Heart left ventricle (tissue), 13 donors: ENCODE data around the gene RASSF5.

Source experiments
- POLR2A ChIP-seq, 2 donors: fragments of 450-650 bp; IDR thresholded peaks; one replicate each; pipeline ENCODE4 v1.6.1; 2017; ENCODE audit warnings: antibody characterized with exemption in 2 of 2, mild to moderate bottlenecking in 2 of 2, moderate library complexity in 2 of 2
- TF ChIP-seq, protein P1 (sequence below), 12 donors: fragments of 200-600 bp; sonication (generic) in 4 of 12; IDR thresholded peaks; one replicate each; pipeline versions ENCODE4 v1.5.0 to v1.8.0; 2018 to 2022; ENCODE audit warnings: antibody characterized with exemption in 12 of 12, mild to moderate bottlenecking in 5 of 12
- donor health status: ischemic (EF 13 %, LVEDD 7.1; RV severe dilation, severe dysfunction).
- donor health status: DM: no; HTN: yes; CAD: no.
- donor health status: DM: no; HTN: no; CAD: no.
- donor health status: ischemic (EF 25% LVEDD 6.9; RV normal size, moderate dysfunction).
- donor health status: ischemic (EF 25% LVEDD 5.7; RV mildly dilated, moderate dysfunction).
- donor health status: ischemic (EF 35%, LVEDD 5.7; RV mildly dilated, moderate dysfunction).
- donor health status: nonischemic (EF 11% LVEDD 7.7; RV severe dilation, severe dysfunction).
- donor health status: DM: yes; HTN: yes; CAD: no.
- donor health status: PGD.
- donor health status: ischemic (EF 29% LVEDD 5.4; RV normal size, mild dysfunction).
- donor health status: nonischemic (EF 23%, LVEDD 6.1; RV moderate dilation, normal function).

- TF ChIP-seq, protein P1, sequence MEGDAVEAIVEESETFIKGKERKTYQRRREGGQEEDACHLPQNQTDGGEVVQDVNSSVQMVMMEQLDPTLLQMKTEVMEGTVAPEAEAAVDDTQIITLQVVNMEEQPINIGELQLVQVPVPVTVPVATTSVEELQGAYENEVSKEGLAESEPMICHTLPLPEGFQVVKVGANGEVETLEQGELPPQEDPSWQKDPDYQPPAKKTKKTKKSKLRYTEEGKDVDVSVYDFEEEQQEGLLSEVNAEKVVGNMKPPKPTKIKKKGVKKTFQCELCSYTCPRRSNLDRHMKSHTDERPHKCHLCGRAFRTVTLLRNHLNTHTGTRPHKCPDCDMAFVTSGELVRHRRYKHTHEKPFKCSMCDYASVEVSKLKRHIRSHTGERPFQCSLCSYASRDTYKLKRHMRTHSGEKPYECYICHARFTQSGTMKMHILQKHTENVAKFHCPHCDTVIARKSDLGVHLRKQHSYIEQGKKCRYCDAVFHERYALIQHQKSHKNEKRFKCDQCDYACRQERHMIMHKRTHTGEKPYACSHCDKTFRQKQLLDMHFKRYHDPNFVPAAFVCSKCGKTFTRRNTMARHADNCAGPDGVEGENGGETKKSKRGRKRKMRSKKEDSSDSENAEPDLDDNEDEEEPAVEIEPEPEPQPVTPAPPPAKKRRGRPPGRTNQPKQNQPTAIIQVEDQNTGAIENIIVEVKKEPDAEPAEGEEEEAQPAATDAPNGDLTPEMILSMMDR (IDR thresholded peaks at IDR 0.05) = no peak
- TF ChIP-seq POLR2A (IDR thresholded peaks at IDR 0.05) = no peak
Observed at GRCh38 chr1:206476591-206476990, 30.7 kb upstream of the RASSF5 start.
